ENCODE measurements around the gene ACSF3.

- no peak for TF ChIP-seq CTCF (IDR thresholded peaks at IDR 0.05; ENCODE audit: low read depth, low read length, missing input control)
- no peak for TF ChIP-seq ATF3 (IDR thresholded peaks at IDR 0.05)
- TF ChIP-seq GABPA (IDR thresholded peaks at IDR 0.05 in 1 of 2, conservative IDR thresholded peaks at IDR 0.05 in 1 of 2): no peak
- TF ChIP-seq YY1 (IDR thresholded peaks at IDR 0.05): no peak
- TF ChIP-seq REST (IDR thresholded peaks at IDR 0.05): no peak
- no peak for TF ChIP-seq TAF1 (conservative IDR thresholded peaks at IDR 0.05)
- no peak for TF ChIP-seq MAX (IDR thresholded peaks at IDR 0.05)
- TF ChIP-seq RAD21 (IDR thresholded peaks at IDR 0.05): no peak
- no peak for TF ChIP-seq JUND (IDR thresholded peaks at IDR 0.05)
- no peak for TF ChIP-seq HNF4G (IDR thresholded peaks at IDR 0.05)
- no peak for TF ChIP-seq SP1 (IDR thresholded peaks at IDR 0.05)
Measured at GRCh38 chr16:89191033-89191900, 97.6 kb downstream of the ACSF3 start.
